ENCODE results near the gene TOE1.
"Not testable (repeated sequence)": the region's sequence is repeated elsewhere in the genome, so short reads cannot be mapped to it uniquely, and the experiment has no call there.

Gene TOE1

DNA sequence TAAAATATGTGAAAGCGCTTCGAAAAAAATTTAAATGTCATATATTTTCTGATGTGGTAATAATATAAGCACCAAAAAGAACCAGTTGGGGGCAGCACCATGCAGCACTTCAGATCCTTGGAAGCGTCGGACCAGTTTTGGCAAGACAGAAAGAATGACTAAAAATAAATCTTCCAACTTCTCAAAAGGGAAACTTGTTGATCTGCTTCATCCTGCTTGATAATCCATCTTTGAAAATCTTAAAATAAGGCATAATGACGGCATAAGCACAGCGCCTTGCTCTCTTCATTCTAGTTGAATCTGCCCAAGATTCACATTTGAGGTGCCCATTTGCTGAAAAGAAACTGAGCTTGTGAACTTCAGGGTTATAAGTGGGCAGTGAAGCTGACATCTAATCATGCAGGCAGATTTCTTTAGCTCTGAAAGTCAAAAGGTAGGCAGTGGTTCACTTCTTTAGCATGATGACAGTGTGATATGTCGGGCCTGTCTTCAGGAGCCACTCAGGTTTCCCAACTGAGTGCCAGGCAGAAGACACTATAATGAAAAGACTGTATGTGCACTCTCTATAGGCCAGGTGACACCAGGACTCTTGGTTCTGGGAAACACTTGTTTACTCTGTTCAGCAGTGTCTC lies 20.0 kb downstream of the TOE1 start:
- peak; percentile 74 to 81 for DNase-seq

DNA sequence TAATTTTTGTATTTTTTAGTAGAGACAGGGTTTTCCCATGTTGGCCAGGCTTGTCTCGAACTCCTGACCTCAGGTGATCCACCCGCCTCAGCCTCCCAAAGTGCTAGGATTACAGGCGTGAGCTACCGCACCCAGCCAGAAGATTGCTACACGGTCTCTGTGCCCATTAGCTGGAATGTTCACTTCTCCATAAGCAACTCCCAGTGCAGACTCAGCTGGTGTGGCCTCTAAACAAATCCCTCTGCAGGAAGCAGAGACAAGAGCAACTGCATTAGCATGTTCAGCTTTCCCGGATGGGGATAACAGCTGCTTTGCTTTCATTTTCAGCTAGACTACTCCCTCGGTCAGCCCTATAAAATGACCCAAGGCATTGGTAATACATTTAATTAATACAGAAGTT lies 21.0 kb downstream of the TOE1 start:
- not testable (repeated sequence) for DNase-seq

DNA sequence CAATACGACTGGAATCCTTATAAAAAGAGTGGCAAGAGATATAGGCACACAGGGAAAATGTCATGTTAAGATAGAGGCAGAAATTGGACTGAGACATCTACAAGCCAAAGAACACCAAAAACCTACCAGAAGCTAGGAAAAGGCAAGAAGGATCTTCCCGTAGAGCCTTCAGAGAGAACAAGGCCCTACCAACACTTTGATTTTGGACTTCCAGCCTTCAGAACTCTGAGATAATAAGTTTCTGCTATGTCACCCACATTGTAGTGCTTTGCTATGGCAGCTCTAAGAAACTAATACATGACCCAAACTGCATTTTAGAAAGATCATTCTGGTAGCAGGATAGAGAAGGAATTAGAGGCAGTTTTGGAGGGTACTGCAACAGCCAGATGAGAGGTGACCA lies 24.3 kb downstream of the TOE1 start:
- no peak for DNase-seq

DNA sequence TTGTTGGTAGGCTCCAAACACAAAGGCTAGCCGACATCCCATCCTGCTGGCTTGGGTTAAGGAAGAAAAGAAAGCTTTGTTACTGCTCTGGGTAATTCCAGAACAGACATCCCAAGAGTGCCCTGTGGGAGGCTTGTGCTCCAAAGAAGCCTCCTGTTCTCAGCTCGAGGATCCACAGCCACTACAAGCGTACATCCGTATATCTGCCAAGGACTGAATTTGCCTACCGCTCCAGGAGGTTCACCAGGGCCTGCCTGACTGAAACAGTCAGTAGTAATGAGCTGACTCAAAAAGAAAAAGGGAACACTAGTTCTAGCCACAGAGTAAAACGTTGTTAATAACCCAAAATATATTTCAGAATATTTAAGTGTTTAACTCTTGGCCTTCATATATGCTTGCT lies 25.1 kb downstream of the TOE1 start:
- DNase-seq: no peak

DNA sequence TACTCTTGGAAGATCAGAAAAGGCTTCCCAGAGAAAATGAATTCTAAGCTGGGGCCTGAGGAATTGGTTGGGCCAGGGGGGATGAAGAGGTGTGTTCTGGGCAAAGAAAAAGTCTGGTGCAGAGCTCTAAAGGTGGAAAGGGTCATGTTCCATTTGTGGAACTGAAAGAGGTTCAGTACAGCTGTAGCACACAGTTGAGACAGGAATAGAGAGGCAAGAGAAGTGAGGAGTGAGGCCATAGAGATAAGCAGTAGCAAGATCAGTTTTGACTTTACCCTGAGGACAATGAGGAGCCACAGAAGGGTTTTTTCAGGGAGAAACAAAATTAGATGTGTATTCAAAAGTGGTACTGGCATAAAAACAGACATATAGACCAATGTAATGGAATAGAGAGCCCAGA lies 30.6 kb downstream of the TOE1 start:
- no peak for DNase-seq

DNA sequence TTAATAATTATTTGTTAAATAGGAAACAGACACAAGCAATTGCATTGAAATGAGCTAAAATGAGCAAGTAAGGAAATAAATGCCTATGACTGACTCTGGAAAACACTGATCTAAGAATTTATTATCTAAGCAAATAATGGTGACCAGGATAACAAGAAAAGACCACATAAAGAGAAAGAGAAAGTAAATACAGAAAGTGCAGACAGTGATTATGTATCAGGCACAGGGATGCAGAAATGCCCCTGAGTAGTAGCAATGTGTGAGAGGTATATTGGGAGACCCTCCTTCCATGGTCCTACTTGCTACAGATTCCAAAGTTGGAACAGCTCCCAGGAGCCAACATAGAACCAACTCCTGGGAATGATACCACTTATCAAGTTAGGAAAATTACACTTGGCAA lies 33.6 kb downstream of the TOE1 start:
- DNase-seq: no peak

DNA sequence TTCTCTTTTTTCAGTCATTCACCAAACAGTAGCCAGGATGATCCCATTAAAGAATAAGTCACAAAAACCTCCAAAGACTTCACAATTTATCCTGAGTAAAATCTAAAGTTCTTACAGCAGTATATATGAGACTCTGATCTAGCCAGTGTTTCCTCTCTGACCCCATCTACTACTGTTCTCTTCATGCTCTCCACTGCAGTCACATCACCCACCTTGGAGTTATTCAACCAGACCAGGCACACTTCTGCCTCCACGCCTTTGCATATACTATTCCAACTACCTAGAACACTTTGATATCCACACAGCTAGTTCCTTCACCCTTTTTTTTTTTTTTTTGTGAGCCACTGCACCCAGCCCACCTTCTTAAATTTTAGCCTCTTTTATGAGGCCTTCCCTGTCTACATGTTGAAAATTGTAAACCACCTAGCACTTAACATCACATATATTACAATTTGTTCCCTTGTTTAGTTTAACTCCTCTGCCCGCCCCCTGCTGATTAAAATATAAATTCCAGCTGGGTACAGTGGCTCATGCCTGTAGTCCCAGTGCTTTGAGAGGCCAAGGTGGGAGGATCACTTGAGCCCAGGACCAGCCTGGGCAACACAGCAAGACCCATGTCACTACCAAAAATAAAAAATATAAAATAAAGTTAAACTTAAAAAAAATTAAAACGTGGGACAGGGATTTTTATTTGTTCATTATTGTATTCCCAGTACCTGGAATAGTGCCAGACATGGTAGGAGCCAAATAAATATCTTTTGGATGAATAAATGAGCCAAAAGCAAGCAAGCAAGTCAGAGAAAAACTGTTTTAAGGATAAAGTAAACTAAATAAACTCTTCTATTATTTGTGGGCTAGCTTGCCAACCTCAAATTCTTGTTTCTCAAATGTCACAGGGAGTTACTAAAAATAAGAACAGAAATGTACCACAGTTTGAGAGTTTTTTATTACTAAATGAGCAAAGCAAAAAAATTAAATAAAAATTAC lies 35.4 kb downstream of the TOE1 start:
- DNase-seq: no peak

DNA sequence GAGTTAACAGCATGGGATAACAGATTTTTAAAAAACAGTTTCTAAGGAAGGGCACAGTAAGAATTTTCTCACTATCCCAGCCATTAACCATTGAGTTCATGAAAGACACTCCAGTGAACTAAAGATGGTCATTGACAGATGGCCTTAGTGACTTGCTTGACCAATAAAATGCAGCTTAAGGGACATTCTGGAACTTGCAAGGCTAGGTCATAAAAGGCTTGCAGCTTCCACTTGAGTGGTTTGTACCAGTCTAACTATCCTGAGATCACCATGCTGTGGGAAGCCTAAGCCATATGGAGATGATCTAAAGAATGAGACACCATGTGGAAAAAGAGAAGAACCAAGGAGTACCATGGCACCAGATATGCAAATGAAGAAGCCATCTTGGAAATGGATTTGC lies 38.2 kb downstream of the TOE1 start:
- no peak for DNase-seq

DNA sequence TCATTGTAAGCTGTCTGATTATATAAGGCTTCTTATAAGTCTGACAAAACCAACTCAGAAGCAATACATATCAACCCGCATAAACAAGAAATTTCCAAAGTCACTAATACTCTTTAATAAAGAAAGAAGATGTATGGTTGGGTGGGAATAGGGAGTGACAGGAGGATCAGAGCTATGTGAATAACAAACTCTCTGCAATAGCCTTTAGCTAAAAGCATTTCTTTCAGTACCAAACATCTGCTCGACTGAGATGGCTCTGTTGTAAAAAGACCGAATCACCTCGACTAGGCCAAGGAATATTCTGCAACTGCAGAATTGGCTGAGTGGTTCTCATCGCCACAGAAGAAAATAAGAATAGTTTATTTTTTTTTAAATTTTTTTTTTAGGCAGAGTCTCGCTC lies 39.6 kb downstream of the TOE1 start:
- DNase-seq: no peak

DNA sequence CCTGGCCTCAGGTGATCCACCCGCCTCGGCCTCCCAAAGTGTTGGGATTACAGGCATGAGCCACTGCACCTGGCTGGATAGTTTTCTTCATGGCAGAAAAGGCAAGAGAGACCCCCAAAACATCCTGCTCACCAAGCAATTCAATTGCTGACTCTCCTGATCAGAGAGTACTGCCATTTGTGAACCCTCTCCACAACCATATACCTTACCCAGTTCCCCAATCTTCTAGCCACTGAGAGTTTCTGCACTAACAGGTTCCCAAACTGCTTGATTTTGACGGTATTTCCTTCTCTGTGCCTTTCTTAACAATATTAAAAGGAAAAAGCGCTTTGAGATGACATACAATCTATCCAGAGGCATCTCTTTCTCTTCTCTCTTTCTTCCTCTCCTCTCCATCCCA lies 40.2 kb downstream of the TOE1 start:
- DNase-seq: no peak

DNA sequence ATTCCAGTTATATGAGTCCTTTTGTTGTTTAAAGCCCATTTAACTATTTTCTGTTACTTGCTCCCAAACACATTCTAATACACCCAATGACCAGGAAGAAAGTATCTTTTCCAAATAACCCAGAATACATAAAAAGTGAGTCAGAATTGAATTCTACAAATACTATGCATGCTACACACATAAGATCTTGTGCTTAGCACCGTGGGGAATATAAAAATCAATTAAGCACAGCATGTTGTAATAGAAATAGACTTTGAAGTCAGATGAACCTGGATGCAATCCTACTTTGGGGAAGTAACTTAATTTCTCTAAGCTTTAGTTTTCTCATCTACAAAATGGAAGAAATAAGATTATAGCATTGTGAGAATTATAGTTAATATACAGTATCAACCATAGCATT lies 40.8 kb downstream of the TOE1 start:
- no peak for DNase-seq

DNA sequence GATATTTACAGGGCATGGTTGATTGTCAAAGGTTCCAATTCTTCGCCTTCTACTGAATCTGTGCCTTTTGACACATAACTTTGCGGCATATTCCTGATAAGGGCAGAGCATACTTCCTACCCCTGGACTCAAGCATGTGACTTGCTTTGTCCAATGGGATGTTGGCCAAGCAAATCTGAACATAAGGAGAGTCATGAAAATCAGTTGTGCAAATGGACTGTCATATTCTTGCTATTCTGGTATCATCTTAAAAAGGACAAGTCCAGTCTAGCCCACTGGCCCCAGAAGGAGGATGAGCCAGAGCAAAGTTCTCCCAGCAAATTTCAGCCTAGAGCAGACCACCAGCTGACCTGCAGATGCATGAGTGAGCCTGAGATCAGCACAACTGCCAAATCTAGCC lies 41.3 kb downstream of the TOE1 start:
- no peak for DNase-seq

DNA sequence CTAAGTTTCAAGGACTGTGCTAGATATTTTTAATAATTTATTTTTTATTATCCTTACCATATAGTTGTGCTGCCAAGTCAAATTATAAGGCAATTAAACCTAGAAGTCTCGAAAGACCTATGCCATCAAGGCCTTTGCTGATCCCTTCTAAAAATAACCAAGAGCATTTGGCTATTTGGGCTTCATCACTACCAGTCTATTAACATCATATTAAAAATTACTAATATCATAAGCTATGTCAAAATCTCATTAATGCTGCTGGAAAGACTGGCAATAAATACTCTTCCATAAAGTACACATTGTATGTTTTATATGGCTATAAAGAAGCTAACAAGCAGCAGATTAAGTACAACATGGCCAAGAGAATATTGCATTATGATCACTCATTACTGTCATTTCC lies 43.2 kb downstream of the TOE1 start:
- DNase-seq: no peak

DNA sequence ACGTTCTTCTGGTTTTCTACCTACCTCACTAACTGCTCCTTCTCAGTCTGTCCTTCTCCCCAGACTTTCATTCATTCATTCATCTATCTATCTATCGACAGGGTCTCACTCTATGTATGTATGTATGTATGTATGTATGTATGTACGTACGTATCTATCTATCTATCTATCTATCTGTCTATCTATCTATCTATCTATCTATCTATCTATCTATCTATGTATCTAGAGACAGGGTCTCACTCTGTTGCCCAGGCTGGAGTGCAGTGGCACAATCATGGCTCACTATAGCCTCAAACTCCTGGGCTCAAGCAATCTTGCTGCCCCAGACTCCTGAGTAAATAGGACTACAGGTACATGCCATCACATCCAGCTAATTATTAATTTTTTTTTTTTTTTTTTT lies 44.2 kb downstream of the TOE1 start:
- not testable (repeated sequence) for DNase-seq

DNA sequence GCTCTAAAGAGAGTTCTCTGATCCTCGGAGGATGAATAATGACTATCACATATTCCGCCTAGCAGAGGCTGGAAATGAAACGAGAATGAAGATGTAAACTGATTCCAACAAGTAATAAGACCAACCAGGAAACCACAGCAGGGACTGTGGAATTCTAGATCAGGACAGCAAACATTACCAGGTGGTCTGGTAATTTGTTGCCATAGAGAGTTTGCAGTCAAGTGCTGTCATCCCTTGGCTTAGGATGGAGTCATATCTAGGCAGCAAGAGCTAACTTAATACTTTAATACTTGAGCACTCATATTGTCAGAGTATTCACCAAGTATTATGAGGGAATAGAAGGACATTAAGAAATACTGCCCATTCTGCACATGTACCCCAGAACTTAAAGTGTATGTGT lies 45.3 kb downstream of the TOE1 start:
- no peak for DNase-seq

DNA sequence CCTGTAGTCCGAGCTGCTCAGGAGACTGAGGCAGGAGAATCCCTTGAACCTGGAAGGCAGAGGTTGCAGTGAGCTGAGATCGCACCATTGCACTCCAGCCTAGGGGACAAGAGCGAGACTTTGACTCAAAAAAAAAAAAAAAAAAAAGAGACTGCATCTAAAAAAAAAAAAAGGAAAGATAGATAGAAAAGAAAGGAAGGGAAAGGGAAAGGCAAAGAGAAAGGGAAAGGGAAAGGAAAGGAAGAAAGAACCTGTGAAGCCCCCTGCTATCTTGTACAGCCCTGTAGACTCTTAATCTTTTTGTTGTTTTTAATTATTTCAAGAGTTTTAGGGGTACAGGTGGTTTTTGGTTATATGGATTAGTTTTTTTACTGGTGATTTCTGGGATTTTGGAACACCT lies 46.2 kb downstream of the TOE1 start:
- DNase-seq: no peak
